Esophagus squamous epithelium (tissue), 5 donors: ENCODE data around the gene RNF133. TPM values are rescaled to one million over a fixed set of nuclear protein-coding genes. Genes with fewer than 3 reads are reported as not detected.
"Not testable (repeated sequence)": the region's sequence is repeated elsewhere in the genome, so short reads cannot be mapped to it uniquely, and the experiment has no call there.

Source experiments
- DNase-seq: peaks from one replicate; lab custom pipeline; 2025; lab: John Stamatoyannopoulos, UW
- H3K27ac ChIP-seq, 4 donors: fragments of 200-600 bp; sonication (generic); one replicate each; pipeline ENCODE4 v1.5.1; 2016 to 2019; ENCODE audit warnings: mild to moderate bottlenecking in 1 of 4
- H3K27me3 ChIP-seq, 4 donors: fragments of 200-600 bp; sonication (generic); 1 replicate in 3 of 4; 2 replicates in 1 of 4; pipeline versions ENCODE4 v1.5.1 to v1.6.0; 2017 to 2021; ENCODE audit warnings: antibody characterized with exemption in 1 of 4
- H3K36me3 ChIP-seq, 3 donors: fragments of 200-600 bp; sonication (generic); one replicate each; pipeline ENCODE4 v1.5.1; 2016 to 2019
- H3K4me1 ChIP-seq, 3 donors: fragments of 200-600 bp; sonication (generic); one replicate each; pipeline ENCODE4 v1.5.1; 2017 to 2019
- H3K4me3 ChIP-seq, 4 donors: fragments of 200-600 bp; sonication (generic); 1 replicate in 3 of 4; 2 replicates in 1 of 4; pipeline ENCODE4 v1.5.1; 2016 to 2019; ENCODE audit warnings: mild to moderate bottlenecking in 2 of 4, moderate library complexity in 1 of 4
- H3K9me3 ChIP-seq, 3 donors: fragments of 200-600 bp; sonication (generic); one replicate each; pipeline ENCODE4 v1.5.1; 2016 to 2019
- POLR2A ChIP-seq, 4 donors: fragments of 450-650 bp; IDR thresholded peaks; one replicate each; pipeline ENCODE4 v1.6.1; 2017; ENCODE audit warnings: antibody characterized with exemption in 4 of 4, mild to moderate bottlenecking in 4 of 4, moderate library complexity in 3 of 4
- WGBS, 2 donors: methylation state at CpG; one replicate each; pipeline ENCODE4 v1.1.5; 2018; 5-methylcytosine and 5-hydroxymethylcytosine counted together
- intact Hi-C: fragments of 100-400 bp; cut with DNase I; formaldehyde crosslinking; loops from one replicate; pipeline ENCODE4 v1.15.0; 2022
- total RNA-seq, 4 donors: library from RNA; depleted of rRNA; stranded (reverse); fragments of >200 nt; gene quantifications; one replicate each; pipeline ENCODE4 v1.1.0, GENCODE V29; 2016
- TF ChIP-seq, protein P1 (sequence below), 6 experiments: fragments of 450-650 bp in 4 of 6; fragments of 200-600 bp in 2 of 6; sonication (generic) in 2 of 6; IDR thresholded peaks; one replicate each; pipeline ENCODE4 v1.5.1; 2016 to 2019; ENCODE audit warnings: antibody characterized with exemption in 6 of 6, mild to moderate bottlenecking in 4 of 6, moderate library complexity in 4 of 6
- donor health status: DM: yes; HTN: yes; CAD: no.

The RNF133 gene
- total RNA-seq, 4 donors from 2014 or later: 0.40 to 0.57 TPM; not detected in 2

DNA sequence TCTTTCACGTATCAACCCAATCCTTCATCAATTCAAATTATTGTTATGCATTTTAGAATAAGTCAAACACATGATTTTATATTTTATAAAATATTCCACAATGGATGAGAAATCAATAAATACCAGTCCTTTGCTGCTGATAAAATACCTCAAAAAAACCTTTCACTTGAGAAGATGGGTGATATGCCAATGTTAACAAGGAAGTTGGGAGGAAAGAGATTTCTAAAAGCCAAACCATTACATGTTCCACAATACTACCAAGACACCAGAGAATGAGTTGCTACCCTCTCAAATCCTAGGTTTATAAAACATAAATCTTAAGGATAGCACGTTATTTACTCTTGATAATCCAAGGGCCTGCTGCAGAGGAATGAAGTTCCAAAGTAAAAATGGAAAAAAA lies 14.4 kb downstream of the RNF133 start:
- no peak for TF ChIP-seq POLR2A (IDR thresholded peaks at IDR 0.05)
- TF ChIP-seq, protein P1, sequence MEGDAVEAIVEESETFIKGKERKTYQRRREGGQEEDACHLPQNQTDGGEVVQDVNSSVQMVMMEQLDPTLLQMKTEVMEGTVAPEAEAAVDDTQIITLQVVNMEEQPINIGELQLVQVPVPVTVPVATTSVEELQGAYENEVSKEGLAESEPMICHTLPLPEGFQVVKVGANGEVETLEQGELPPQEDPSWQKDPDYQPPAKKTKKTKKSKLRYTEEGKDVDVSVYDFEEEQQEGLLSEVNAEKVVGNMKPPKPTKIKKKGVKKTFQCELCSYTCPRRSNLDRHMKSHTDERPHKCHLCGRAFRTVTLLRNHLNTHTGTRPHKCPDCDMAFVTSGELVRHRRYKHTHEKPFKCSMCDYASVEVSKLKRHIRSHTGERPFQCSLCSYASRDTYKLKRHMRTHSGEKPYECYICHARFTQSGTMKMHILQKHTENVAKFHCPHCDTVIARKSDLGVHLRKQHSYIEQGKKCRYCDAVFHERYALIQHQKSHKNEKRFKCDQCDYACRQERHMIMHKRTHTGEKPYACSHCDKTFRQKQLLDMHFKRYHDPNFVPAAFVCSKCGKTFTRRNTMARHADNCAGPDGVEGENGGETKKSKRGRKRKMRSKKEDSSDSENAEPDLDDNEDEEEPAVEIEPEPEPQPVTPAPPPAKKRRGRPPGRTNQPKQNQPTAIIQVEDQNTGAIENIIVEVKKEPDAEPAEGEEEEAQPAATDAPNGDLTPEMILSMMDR (IDR thresholded peaks at IDR 0.05): no peak
- H3K9me3 ChIP-seq: no peaks in the 10 kb centered on the region
- WGBS, 2 donors: 63 to 64% methylated on average over 2 of the region's 2 CpGs
- no peak overlapping the region for H3K4me3 ChIP-seq
- H3K27me3 ChIP-seq: no peaks in the 10 kb centered on the region
- H3K36me3 ChIP-seq: no peaks in the 10 kb centered on the region
- H3K27ac ChIP-seq: no peak overlapping the region
- no peak for DNase-seq
- peaks cover 0 to under 1% (median 0%) of the 10 kb centered on the region in 3 donors for H3K4me1 ChIP-seq
- intact Hi-C loops: no loop called here

DNA sequence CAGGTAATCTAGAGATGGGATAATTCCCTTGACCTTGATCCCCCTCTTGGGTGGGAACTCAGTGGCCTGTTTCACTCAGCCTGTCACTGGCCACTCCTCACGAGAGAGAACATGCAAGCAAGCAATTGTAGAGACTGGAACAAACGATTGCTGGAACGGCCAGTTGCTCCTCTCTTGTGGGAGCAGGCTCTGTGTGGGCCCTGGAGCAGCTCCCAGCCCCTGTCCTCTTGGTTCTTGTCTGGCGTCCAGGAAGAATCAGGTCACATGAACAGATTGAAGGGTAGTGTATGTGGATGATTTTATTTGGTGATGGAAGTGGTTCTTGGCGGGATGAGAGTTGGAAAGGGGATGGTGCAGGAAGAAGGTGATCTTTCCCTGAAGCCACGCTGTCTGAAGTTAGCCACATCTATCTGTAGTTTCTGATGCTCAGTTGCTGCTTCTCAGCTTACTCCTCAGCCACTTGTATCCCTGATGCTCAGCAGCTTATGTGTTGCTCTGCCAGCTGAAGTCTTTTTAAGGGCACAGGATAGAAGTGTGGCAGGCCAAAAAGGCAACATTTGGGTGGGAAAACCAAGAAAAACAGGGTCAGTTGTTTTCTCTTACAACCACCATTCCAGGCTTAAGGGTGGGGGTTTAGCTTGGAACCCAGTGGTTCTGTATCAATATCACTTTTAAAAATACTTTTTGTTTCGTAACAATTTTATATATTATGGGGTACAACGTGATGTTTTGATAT lies 15.9 kb downstream of the RNF133 start:
- H3K36me3 ChIP-seq: no peaks in the 10 kb centered on the region
- H3K4me3 ChIP-seq: no peak overlapping the region
- TF ChIP-seq, protein P1 (IDR thresholded peaks at IDR 0.05): no peak
- H3K27me3 ChIP-seq: no peaks in the 10 kb centered on the region
- WGBS, 2 donors: 71 to 83% methylated on average over 8 of the region's 8 CpGs
- H3K9me3 ChIP-seq: no peaks in the 10 kb centered on the region
- peaks cover 0 to 5% (median 0%) of the 10 kb centered on the region in 3 donors for H3K4me1 ChIP-seq
- DNase-seq: no peak
- no peak overlapping the region for H3K27ac ChIP-seq
- intact Hi-C loops: no loop called here

DNA sequence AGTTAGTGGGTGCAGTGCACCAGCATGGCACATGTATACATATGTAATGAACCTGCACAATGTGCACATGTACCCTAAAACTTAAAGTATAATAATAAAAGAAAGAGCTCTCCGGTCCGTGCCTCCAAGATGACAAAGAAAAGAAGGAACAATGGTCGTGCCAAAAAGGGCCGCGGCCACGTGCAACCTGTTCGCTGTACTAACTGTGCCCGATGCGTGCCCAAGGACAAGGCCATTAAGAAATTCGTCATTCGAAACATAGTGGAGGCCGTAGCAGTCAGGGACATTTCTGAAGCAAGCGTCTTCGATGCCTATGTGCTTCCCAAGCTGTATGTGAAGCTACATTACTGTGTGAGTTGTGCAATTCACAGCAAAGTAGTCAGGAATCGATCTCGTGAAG lies 17.7 kb downstream of the RNF133 start:
- intact Hi-C loops: not testable (repeated sequence)

DNA sequence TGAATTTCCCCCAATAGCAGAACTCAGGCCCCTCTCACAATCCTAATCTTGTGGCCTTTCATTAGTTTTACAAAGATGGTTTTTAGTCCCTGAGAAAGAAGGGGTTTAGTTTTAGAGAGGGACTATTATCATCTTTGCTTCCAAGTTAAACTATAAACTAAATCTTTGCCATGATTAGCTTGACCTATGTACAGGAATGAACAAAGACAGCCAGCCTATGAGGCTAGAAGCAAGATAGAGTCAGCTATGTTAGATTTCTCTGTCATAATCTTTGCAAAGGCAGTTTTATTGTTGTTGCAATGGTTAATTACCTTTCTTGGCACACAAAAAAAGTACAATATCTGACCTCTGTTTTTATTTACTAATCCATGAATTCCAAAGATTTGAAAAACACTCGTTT lies 19.1 kb downstream of the RNF133 start:
- WGBS, 2 donors: 32 to 55% methylated on average over 1 of the region's 1 CpG
- Histone ChIP-seq H3K4me1 (peaks cover 0 to 9% (median 0%) of the 10 kb centered on the region in 3 donors), H3K4me3 (no peak overlapping the region), H3K27me3 (no peaks in the 10 kb centered on the region), H3K9me3 (no peaks in the 10 kb centered on the region), H3K36me3 (no peaks in the 10 kb centered on the region), H3K27ac (no peak overlapping the region)
- no peak for TF ChIP-seq POLR2A (IDR thresholded peaks at IDR 0.05)
- TF ChIP-seq, protein P1 (IDR thresholded peaks at IDR 0.05): no peak
- intact Hi-C loops: no loop called here
- DNase-seq: no peak

More for the DNA sequence above, 17.7 kb downstream of the RNF133 start:
- 94 to 95% methylated on average over 16 of the region's 16 CpGs for WGBS, 2 donors
- not testable (repeated sequence) for DNase-seq, H3K27ac ChIP-seq, H3K4me1 ChIP-seq, H3K4me3 ChIP-seq, H3K9me3 ChIP-seq, H3K36me3 ChIP-seq, H3K27me3 ChIP-seq

DNA sequence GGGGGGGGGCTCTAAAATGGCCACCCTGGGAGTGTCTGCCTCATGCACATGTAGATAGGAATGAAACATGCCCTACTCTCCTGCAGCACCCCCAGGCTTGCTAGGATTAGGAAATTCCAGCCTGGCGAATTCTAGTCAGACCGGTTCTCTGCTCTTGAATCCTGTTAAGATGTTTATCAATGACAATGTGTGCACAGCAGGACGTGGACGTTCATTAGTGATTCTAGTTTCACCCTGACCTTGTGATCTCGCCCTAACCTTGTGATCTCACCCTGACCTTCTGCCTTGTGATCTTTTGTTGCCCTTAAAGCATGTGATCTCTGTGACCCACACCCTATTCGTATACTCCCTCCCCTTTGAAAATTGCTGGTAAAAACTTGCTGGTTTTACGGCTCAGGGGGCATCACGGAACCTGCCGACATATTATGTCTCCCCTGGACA lies 19.6 kb downstream of the RNF133 start:
- not testable (repeated sequence) for DNase-seq

DNA sequence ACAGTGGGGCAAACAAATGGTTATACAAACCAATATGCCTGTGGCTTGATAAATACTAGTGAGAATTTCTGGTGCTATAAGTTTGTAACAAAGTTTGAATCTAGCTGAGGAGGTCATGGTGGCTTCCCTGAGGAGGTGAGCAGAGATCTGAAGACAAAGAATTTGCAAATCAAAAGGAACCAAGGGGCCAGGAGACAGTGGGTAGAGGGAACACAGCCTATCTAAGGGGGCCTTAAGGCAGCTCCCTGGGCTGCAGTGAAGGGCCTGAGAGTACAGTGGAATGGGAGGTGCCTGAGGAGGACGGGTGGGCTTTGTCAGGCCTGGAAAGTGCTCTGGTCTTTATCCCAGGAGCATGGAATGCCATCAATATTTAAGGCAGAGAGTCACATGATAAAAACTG lies 21.8 kb downstream of the RNF133 start:
- Histone ChIP-seq H3K36me3 (no peaks in the 10 kb centered on the region), H3K4me1 (peaks cover 3 to 22% (median 4%) of the 10 kb centered on the region in 3 donors), H3K9me3 (no peaks in the 10 kb centered on the region), H3K4me3 (no peak overlapping the region), H3K27me3 (no peaks in the 10 kb centered on the region), H3K27ac (no peak overlapping the region)
- no peak for TF ChIP-seq POLR2A (IDR thresholded peaks at IDR 0.05)
- TF ChIP-seq, protein P1 (IDR thresholded peaks at IDR 0.05): no peak
- WGBS, 2 donors: 71 to 78% methylated on average over 1 of the region's 1 CpG
- intact Hi-C loops: no loop called here
- DNase-seq: no peak

More for the DNA sequence above, 19.6 kb downstream of the RNF133 start:
- H3K4me3 ChIP-seq, H3K36me3 ChIP-seq, intact Hi-C loops, H3K27ac ChIP-seq, H3K27me3 ChIP-seq, H3K9me3 ChIP-seq: not testable (repeated sequence)
- H3K4me1 ChIP-seq: peaks cover 0 to 14% (median 0%) of the 10 kb centered on the region in 3 donors
- WGBS, 2 donors: 49 to 52% methylated on average over 9 of the region's 9 CpGs
